ENCODE measurements around the gene COA1.
"Not testable (repeated sequence)": the region's sequence is repeated elsewhere in the genome, so short reads cannot be mapped to it uniquely, and the experiment has no call there.

Gene COA1

GRCh38 chr7:43729214-43729923, at the start of gene COA1:
Gene COA1, minus strand, starts transcription at chr7:43729523. Its CDS starts 80,909 bp downstream, at chr7:43648614.
- DNase-seq: peak; percentile 50 to 81

GRCh38 chr7:43778293-43779044, 49.1 kb upstream of the COA1 start:
- DNase-seq: not testable (repeated sequence)

- DNase-seq: not testable (repeated sequence)
Measured at GRCh38 chr7:43775255-43775654, 45.9 kb upstream of the COA1 start.

- not testable (repeated sequence) for DNase-seq
Measured at GRCh38 chr7:43773268-43773667, 43.9 kb upstream of the COA1 start.

DNA sequence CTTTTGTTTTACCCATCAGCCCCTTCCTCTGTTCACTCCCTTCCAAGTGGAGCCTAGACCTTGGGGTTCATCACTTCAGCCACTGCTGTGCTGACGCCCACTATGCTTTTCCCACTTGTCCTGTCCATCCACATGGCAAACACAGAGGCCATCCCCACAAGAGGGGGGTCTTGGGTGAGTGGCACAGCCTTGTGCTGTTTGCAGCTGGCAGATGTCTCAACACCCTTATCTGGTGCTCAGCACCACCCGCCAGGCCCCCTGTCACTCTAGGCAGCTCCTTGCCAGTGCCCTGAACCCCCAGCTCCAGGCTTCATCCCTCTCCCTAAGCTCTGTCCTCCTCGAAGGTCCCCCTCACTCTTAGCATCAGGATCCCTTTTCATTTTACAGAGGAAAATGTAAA, 42.2 kb upstream of the COA1 start:
- no peak for DNase-seq

DNA sequence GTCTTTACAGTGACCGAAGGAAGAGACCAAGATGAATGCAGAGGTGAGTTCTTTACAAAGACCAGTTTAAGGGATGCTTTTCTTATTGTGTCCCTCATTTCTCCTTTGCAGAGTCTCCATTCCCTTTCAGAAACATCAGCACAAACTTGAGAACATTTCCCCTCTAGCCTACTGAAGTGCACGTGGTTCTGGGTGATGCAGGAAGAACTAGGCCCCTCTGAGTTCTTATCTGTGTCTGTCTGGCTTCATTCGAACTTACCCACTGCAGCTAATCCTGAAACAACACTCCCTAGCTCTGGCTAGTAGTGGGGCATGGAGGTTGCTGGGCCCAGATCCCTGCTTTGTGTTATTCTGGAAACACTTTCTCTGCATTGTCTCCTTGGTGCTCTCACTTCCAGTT, 41.8 kb upstream of the COA1 start:
- no peak for DNase-seq

DNA sequence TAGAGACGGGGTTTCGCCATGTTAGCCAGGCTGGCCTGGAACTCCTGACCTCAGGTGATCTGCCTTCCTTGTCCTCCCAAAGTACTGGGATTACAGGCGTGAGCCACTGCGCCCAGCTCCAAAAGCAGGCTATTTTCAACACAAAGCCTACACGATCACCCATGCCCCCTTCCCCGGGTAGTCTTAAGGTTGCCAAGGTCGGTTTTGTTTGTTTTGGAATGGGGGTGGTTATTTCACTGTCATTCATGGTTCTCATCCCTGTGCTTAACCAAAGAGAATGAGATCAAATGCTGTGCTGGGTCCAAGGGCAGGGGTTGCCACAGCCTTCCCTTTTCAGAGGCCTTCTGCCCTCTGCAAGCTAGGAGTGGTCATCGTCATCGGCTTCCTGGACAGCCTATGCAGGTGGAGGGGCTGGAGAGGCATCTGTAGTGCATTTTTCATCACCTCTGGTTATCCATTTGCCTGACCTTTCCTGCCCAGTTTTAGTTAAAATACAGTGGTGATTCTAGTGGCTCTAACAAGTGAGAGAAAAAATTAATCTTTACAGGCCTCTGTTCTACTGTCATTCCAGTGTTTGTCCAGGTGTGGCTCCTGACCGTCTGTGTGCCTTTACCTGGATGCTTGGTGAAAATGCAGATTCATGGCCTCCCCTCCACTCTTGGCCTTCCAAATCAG, 40.6 kb upstream of the COA1 start:
- no peak for DNase-seq

GRCh38 chr7:43769281-43769680, 40.0 kb upstream of the COA1 start:
- DNase-seq: no peak

- DNase-seq: no peak
Measured at GRCh38 chr7:43768887-43769272, 39.6 kb upstream of the COA1 start.

DNA sequence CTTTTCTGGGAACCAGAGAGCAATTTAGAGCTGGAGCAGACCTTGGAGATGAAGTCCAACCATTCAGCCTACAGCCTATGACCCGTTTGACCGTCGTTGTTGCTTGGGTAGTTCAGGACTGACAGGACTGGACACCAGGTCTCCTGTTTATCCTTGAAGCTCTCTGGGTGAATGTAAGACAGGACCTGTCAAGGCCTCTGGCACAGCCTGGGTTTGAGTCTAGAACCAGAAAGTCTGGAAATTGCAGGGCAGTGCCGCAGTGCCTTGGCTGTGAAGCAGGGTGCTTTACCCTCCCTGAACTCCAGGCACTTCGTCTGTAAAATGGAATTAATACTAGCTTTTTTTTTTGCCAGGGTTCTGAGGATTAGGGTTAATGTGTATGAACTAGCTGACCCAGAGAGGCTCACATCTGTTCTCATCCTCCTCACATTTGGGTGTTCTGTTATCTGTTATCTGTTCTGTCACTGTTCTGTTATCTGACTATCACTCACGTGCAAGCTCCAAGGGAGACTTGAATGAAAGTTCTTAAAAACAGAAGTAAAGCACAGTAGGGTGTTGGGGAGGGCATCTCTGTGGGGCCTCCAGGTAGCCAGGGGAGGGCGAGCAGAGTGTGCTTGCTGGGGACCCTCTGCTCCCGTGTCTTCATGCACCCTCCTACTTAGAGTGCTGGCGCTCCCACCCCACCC, 39.0 kb upstream of the COA1 start:
- DNase-seq: no peak

- no peak for DNase-seq
Measured at GRCh38 chr7:43767311-43767710, 38.0 kb upstream of the COA1 start.

DNA sequence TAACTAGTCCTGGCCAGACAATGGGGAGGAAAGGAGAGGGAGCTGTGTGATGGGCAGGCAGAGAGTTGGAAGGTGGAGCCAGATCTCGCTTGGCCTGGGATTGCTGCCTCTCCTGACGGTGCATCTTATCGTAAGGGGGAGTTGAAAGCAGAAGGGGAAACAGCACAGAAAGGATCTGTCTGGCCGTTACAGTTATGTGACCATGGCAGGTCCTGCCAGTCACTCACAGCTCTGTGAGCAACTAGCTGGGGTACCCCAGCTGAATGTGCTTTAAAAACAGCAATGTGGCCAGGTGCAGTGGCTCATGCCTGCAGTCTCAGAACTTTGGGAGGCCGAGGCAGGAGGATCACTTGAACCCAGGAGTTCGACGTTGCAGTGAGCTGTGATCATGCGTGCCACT, 37.2 kb upstream of the COA1 start:
- DNase-seq: no peak

DNA sequence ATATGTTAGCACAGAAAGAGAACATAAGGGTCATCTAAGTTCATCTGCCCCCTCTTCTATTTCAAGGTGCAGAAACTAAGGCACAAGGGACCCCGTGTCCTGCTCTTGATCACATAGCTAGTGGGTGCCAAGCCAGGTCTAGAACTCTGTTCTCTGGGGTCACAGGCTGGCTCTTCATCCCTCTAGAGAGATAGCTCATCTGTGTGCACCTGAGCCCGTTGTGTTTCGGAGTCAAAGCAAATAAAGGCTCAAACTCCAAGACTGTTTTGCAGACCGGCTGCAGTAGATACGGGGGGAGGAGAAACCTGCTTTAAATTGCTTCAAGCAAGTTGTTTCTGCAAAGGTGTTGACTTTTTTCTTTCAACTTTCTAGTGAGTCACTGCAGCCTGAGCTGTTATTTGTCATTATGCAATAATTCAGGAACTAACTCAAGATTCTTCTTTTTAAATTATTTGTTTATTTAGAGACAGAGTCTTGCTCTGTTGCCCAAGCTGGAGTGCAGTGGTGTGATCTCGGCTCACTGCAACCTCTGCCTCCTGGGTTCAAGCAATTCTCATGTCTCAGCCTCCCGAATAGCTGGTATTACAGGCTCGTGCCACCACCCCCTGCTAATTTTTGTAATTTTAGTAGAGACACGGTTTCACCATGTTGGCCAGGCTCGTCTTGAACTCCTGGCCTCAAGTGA, 35.6 kb upstream of the COA1 start:
- DNase-seq: no peak

DNA sequence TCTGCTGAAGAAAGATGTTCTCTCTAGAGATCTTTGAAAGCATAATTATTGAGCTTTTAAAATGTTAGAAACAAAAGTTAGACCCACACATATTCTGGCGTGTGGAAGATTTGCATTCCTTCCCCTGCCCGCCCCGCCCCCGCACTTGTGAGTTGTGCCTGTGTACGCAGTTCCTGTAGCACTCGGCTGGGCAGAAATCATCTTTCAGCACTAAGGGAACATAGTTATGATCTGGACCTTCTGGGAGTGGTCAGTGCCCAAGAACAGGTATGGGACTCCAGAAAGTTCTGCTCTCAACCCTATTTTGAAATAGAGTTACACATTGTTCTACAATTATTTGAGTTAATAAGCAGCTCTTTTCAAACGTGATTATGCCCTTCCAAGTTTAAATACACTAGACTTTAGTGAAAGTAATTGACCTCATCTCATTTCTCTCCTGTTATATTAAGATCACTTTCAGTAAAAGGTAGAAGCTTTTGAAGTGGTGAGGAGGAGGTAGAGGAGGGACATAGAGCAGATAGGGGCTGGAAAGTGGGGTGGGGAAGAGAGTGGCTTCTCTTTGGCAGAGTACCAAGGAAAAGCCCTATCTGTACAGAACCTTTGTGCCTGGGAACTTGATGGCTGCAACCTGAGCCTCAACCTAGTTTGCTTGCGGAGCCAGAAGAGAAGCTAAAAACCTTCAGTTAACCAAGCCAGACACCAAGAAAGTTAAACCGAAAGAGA, 34.9 kb upstream of the COA1 start:
- DNase-seq: no peak

DNA sequence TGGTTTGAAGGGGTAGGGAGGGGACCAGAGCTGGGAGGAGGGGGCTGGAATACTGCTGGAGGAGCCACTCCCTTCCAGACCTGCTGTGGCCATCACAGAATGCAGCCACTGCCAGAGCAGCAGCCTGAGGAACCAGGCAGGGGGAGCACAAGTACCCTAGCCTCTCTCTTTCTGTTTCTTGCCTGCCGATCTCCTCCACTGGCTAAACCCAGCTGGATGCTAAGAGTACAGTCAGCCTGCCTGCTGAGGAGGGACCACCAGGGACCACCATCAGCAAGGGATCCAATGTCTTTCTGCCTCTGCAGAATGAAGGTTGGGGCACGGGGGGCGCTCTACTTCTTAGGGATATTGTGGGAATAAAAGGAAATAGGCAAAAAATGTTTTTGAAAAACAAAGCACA, 33.9 kb upstream of the COA1 start:
- DNase-seq: no peak

GRCh38 chr7:43761938-43762692, 32.8 kb upstream of the COA1 start:
- no peak for DNase-seq

DNA sequence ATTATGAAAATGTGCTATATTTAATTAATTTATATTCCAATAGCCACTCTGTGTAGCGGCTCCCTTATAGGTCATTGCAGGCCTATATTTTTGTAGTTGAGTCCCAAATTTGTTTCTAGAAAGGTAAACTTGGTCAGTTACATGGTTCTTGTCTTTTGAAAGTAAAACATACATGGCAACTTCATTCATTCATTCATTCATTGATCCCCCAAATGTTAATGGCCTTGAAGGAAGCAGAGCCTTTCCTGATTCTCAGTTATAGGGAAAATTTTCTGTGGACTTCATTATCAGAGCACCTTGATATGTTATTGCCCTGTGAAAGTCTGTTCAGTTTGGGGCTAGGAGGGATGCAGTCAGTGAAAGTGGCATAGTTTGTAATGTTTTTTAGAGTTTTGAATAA, 32.1 kb upstream of the COA1 start:
- DNase-seq: no peak

- DNase-seq: no peak
Measured at GRCh38 chr7:43760861-43761260, 31.5 kb upstream of the COA1 start.

GRCh38 chr7:43758822-43759683, 29.7 kb upstream of the COA1 start:
- no peak for DNase-seq

All from NCI-H187 (cell line).